ENCODE data around the gene ATP8B1. TPM values are rescaled to one million over a fixed set of nuclear protein-coding genes. Genes with fewer than 3 reads are reported as not detected.

ATP8B1 gene
- total RNA-seq, 1 donor from 2014 or later = 66.7 TPM

DNA sequence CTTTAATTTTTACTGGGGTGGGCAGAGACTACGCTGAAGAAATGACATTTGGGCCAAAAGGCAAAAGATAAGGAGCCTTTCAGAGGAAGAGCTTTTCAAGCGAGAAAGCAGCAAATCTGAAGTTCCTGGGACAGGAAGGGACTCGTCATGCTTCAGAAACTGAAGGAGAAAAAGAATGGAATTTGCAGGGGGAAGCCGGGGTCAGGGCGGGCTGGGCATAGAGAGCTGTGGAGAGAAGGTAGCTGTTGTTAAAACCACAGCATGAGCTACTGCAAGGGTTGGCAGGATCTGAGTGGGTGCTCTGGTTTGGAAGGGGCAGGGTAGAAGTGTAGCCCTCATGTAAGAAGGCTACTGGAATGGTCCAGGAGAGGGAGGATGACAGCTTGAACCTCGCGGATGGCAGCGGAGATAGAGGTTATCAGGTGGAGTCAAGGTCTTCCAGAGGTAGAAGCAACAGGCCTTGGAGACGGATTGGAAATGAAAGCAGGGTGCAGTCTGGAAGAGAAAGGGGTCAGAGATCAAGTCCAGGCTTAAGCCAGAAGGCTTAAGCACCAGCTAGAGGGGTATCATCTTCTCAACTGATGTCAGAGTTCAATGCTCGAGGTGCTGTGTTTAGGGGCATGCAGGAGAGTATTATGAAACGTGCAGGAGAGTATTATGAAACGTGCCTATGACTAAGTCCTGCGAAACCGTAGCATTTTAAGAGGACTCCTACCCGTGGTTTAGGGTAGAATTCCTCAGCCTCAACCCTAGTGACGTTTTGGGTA, 18.9 kb downstream of the ATP8B1 start:
- H3K36me3 Mint-ChIP-seq (ENCODE audit: low read depth, unreplicated experiment) = peaks cover 4% of the 10 kb centered on the region
- DNase-seq (ENCODE audit: low spot score) = peak; percentile 21
- H3K27ac Mint-ChIP-seq (ENCODE audit: unreplicated experiment) = peak overlapping the region; percentile 77
- TF ChIP-seq, protein P1, sequence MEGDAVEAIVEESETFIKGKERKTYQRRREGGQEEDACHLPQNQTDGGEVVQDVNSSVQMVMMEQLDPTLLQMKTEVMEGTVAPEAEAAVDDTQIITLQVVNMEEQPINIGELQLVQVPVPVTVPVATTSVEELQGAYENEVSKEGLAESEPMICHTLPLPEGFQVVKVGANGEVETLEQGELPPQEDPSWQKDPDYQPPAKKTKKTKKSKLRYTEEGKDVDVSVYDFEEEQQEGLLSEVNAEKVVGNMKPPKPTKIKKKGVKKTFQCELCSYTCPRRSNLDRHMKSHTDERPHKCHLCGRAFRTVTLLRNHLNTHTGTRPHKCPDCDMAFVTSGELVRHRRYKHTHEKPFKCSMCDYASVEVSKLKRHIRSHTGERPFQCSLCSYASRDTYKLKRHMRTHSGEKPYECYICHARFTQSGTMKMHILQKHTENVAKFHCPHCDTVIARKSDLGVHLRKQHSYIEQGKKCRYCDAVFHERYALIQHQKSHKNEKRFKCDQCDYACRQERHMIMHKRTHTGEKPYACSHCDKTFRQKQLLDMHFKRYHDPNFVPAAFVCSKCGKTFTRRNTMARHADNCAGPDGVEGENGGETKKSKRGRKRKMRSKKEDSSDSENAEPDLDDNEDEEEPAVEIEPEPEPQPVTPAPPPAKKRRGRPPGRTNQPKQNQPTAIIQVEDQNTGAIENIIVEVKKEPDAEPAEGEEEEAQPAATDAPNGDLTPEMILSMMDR (IDR thresholded peaks at IDR 0.05; ENCODE audit: unreplicated experiment) = no peak
- H3K4me1 Mint-ChIP-seq (ENCODE audit: unreplicated experiment) = peaks cover 66% of the 10 kb centered on the region
- H3K4me3 Mint-ChIP-seq (ENCODE audit: unreplicated experiment) = peak overlapping the region; percentile 18
- H3K9me3 Mint-ChIP-seq (ENCODE audit: unreplicated experiment) = no peaks in the 10 kb centered on the region
- no peaks in the 10 kb centered on the region for H3K27me3 Mint-ChIP-seq (ENCODE audit: unreplicated experiment)

DNA sequence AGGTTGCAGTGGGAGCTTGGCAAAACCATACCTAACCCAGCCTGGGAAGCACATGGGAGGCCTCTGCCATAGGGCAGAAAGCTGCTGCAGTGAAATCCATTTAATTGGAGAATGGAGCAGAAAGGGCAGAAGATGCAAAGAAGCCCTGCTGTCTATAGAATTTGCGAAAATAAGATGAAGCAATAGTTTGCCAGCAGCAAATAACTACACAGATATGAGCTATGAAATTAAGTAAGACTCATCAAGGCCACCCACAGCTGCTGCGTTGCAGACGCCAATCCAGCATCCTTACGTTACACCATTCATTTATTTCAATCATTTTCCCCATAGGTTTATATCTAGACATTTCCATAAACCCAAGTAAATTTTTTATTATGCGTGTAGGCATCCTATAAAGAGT, 21.1 kb downstream of the ATP8B1 start:
- TF ChIP-seq, protein P1 (IDR thresholded peaks at IDR 0.05; ENCODE audit: unreplicated experiment) = no peak
- no peaks in the 10 kb centered on the region for H3K27me3 Mint-ChIP-seq (ENCODE audit: unreplicated experiment)
- H3K9me3 Mint-ChIP-seq (ENCODE audit: unreplicated experiment) = no peaks in the 10 kb centered on the region
- no peak for DNase-seq (ENCODE audit: low spot score)
- H3K4me3 Mint-ChIP-seq (ENCODE audit: unreplicated experiment) = no peak overlapping the region
- H3K36me3 Mint-ChIP-seq (ENCODE audit: low read depth, unreplicated experiment) = peaks cover 6% of the 10 kb centered on the region
- peaks cover 59% of the 10 kb centered on the region for H3K4me1 Mint-ChIP-seq (ENCODE audit: unreplicated experiment)
- no peak overlapping the region for H3K27ac Mint-ChIP-seq (ENCODE audit: unreplicated experiment)

DNA sequence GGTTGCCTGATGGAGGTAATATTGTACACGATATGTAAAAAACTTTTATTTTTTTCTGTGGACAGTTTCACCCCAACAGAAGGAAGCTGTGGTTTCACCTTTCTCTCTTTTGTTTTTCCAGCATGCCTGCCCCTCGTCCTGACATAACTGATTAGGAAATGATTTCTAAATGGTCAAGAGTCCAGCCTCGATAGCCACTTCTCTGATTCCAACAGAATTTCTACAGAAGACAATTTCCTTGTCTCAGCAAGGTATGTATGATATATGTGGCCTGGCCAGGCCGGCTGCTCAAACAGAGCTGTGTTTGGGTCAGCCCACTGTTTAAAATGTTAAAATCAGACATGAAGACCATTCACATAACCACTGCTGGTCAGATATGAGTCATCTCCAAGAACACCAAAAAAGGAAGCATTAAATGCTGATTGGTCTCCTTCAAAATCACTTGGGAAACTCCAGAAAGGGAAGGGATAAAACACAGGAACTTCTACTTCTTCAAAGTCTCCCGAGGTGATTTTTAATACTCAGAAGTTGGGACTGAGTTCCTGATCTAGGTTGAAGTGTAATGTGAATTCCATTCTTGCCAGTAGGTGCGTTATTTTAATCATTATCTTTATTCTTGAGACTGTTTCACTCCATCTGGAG, 22.3 kb downstream of the ATP8B1 start:
- H3K4me3 Mint-ChIP-seq (ENCODE audit: unreplicated experiment) = no peak overlapping the region
- TF ChIP-seq, protein P1 (IDR thresholded peaks at IDR 0.05; ENCODE audit: unreplicated experiment) = no peak
- no peaks in the 10 kb centered on the region for H3K27me3 Mint-ChIP-seq (ENCODE audit: unreplicated experiment)
- H3K27ac Mint-ChIP-seq (ENCODE audit: unreplicated experiment) = peak overlapping the region; percentile 93
- H3K4me1 Mint-ChIP-seq (ENCODE audit: unreplicated experiment) = peaks cover 62% of the 10 kb centered on the region
- H3K9me3 Mint-ChIP-seq (ENCODE audit: unreplicated experiment) = no peaks in the 10 kb centered on the region
- peaks cover 12% of the 10 kb centered on the region for H3K36me3 Mint-ChIP-seq (ENCODE audit: low read depth, unreplicated experiment)
- DNase-seq (ENCODE audit: low spot score) = no peak

DNA sequence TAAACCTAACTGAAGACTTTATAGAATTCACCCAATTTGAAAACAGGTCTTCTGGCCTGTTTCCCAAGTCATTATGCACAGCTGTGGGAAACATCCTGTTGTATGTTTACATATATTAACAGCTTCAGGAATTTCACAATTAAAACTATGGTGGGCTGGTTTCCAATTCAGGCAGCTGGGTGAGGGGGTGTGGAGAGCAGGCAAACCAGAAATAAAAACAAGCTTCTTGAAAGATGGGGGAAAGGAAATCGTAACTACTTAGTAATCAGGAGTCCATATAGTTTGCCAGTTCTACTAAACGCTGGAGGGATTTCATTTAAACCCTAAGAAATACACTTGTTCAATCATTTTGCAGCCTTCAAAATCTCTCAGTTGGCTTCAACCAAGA, 22.8 kb downstream of the ATP8B1 start:
- Mint-ChIP-seq H3K36me3 (ENCODE audit: low read depth, unreplicated experiment) (peaks cover 13% of the 10 kb centered on the region), H3K4me3 (ENCODE audit: unreplicated experiment) (no peak overlapping the region), H3K27me3 (ENCODE audit: unreplicated experiment) (no peaks in the 10 kb centered on the region), H3K9me3 (ENCODE audit: unreplicated experiment) (no peaks in the 10 kb centered on the region), H3K4me1 (ENCODE audit: unreplicated experiment) (peaks cover 66% of the 10 kb centered on the region), H3K27ac (ENCODE audit: unreplicated experiment) (peak overlapping the region; percentile 93)
- TF ChIP-seq, protein P1 (IDR thresholded peaks at IDR 0.05; ENCODE audit: unreplicated experiment) = no peak
- DNase-seq (ENCODE audit: low spot score) = no peak

DNA sequence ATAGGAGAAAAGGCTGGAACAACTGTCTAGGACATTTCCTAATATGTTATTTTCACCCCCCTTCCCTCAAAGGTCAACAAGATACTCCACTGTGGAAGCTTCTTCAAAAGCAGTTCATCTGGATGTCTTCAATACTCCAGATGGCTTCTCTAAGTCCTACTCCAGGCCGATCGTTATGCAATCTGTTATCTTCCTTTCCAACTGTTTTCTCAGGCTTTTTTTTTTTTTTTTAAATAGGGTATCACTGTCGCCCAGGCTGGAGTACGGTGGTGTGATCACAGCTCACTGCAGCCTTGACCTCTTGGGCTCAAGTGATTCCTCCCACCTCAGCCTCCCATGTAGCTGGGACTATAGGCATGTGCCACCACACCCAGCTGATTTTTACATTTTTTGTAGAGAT, 26.3 kb downstream of the ATP8B1 start:
- H3K4me1 Mint-ChIP-seq (ENCODE audit: unreplicated experiment) = peaks cover 71% of the 10 kb centered on the region
- H3K36me3 Mint-ChIP-seq (ENCODE audit: low read depth, unreplicated experiment) = peaks cover 17% of the 10 kb centered on the region
- TF ChIP-seq, protein P1 (IDR thresholded peaks at IDR 0.05; ENCODE audit: unreplicated experiment) = no peak
- H3K9me3 Mint-ChIP-seq (ENCODE audit: unreplicated experiment) = no peaks in the 10 kb centered on the region
- peak overlapping the region; percentile 2 for H3K27ac Mint-ChIP-seq (ENCODE audit: unreplicated experiment)
- no peak overlapping the region for H3K4me3 Mint-ChIP-seq (ENCODE audit: unreplicated experiment)
- no peak for DNase-seq (ENCODE audit: low spot score)
- peaks cover 2% of the 10 kb centered on the region for H3K27me3 Mint-ChIP-seq (ENCODE audit: unreplicated experiment)
